ENCODE measurements around the gene CDC73. TPM values are rescaled to one million over a fixed set of nuclear protein-coding genes. Genes with fewer than 3 reads are reported as not detected.
A peak's percentile ranks its signal among the peaks of the same experiment; 100 is the strongest.

CDC73 gene
- total and polyA plus RNA-seq, 9 of the 15 experiments (the other 6 are each of a cell fraction or from before 2014, with no cell fraction given): 19.0 to 61.7 (median 30.1) TPM

GRCh38 chr1:193117167-193117566, 4.7 kb upstream of the CDC73 start (continued):
- TF ChIP-seq ZNF407 (IDR thresholded peaks at IDR 0.05; ENCODE audit: low read depth) (peak; percentile 58; the same call in 1 of the 2 replicates), ZNF512 (tag; IDR thresholded peaks at IDR 0.05) (peak; percentile 96), LARP7 (IDR thresholded peaks at IDR 0.05) (peak; percentile 88; the same call in 1 of the 2 replicates), RBM25 (IDR thresholded peaks at IDR 0.05; ENCODE audit: low read depth, low read length, severe bottlenecking) (peak; percentile 49), NKRF (IDR thresholded peaks at IDR 0.05; ENCODE audit: borderline replicate concordance) (peak; percentile 47), ASH1L (IDR thresholded peaks at IDR 0.05; ENCODE audit: borderline replicate concordance, low read depth, partially characterized antibody) (peak; percentile 43), BCOR (IDR thresholded peaks at IDR 0.05) (peak; percentile 93; the same call in 1 of the 2 replicates), KDM1A (IDR thresholded peaks at IDR 0.05) (peak; percentile 48 to 65; a peak in 3 of 4 replicates), ZBTB2 (IDR thresholded peaks at IDR 0.05) (peak; percentile 70), TRIM25 (IDR thresholded peaks at IDR 0.05; ENCODE audit: borderline replicate concordance) (peak; percentile 55; the same call in 1 of the 2 replicates)
